ENCODE measurements around the gene KIF19. TPM values are rescaled to one million over a fixed set of nuclear protein-coding genes. Genes with fewer than 3 reads are reported as not detected.

KIF19 gene
- total and polyA plus RNA-seq, 10 of the 15 experiments (the other 5 are each of a cell fraction or from before 2014, with no cell fraction given): 0.06 to 0.07 TPM; not detected in 8

DNA sequence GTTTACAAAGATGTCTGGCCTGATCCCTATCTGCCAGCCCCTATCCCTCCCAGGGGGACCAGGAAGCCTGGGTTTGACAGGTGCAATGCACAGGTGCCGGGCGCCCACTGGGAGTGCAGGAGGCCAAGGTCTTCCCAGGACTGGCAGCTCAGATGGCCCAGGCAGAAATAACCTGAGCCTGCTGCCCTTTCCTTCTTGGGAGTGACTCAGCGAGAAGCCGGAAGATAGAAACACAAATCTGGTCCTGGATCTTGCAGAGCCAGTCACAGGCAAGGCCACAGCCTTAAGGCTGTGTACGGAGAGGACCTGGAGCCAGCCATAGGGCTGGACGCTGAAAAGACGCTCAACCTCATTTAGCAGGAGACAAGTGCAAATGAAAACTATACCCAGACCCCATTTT is 69.0 kb downstream of the KIF19 start (continued):
- TF ChIP-seq E2F8 (IDR thresholded peaks at IDR 0.05; ENCODE audit: low read depth, partially characterized antibody) (no peak), GATAD2B (conservative IDR thresholded peaks at IDR 0.05; ENCODE audit: low read depth) (no peak)

- TF ChIP-seq, protein P1, sequence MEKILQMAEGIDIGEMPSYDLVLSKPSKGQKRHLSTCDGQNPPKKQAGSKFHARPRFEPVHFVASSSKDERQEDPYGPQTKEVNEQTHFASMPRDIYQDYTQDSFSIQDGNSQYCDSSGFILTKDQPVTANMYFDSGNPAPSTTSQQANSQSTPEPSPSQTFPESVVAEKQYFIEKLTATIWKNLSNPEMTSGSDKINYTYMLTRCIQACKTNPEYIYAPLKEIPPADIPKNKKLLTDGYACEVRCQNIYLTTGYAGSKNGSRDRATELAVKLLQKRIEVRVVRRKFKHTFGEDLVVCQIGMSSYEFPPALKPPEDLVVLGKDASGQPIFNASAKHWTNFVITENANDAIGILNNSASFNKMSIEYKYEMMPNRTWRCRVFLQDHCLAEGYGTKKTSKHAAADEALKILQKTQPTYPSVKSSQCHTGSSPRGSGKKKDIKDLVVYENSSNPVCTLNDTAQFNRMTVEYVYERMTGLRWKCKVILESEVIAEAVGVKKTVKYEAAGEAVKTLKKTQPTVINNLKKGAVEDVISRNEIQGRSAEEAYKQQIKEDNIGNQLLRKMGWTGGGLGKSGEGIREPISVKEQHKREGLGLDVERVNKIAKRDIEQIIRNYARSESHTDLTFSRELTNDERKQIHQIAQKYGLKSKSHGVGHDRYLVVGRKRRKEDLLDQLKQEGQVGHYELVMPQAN (conservative IDR thresholded peaks at IDR 0.05): no peak
- no peak for TF ChIP-seq E2F4 (IDR thresholded peaks at IDR 0.05; ENCODE audit: low read depth, low read length)
- TF ChIP-seq RAD51 (IDR thresholded peaks at IDR 0.05): no peak
- no peak for TF ChIP-seq CBX3 (IDR thresholded peaks at IDR 0.05; ENCODE audit: borderline replicate concordance, low read depth)
- TF ChIP-seq, protein P2, sequence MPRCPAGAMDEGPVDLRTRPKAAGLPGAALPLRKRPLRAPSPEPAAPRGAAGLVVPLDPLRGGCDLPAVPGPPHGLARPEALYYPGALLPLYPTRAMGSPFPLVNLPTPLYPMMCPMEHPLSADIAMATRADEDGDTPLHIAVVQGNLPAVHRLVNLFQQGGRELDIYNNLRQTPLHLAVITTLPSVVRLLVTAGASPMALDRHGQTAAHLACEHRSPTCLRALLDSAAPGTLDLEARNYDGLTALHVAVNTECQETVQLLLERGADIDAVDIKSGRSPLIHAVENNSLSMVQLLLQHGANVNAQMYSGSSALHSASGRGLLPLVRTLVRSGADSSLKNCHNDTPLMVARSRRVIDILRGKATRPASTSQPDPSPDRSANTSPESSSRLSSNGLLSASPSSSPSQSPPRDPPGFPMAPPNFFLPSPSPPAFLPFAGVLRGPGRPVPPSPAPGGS (IDR thresholded peaks at IDR 0.05; ENCODE audit: borderline replicate concordance, insufficient read depth, low read depth, low read length, poor library complexity, severe bottlenecking): no peak
- no peak for TF ChIP-seq LARP7 (IDR thresholded peaks at IDR 0.05)
- TF ChIP-seq ZNF24 (IDR thresholded peaks at IDR 0.05): no peak
- no peak for TF ChIP-seq NR2C2 (IDR thresholded peaks at IDR 0.05; ENCODE audit: borderline replicate concordance, control insufficient read depth, insufficient read length, low read depth)
- TF ChIP-seq RB1 (IDR thresholded peaks at IDR 0.05; ENCODE audit: borderline replicate concordance): no peak
- FAIRE-seq (no peak), DNase-seq (ENCODE audit: low read depth, low spot score) (no peak), ATAC-seq (no peak)
- intact Hi-C loops (cut with micrococcal nuclease; ENCODE audit: unreplicated experiment) (no loop called here), in situ Hi-C loops (cut with MboI) (no loop called here)
- BruUV-seq (replicated peaks): no TSS peak
- H3K4me3 ChIP-seq: no peak overlapping the region
- SMC1A ChIA-PET (ENCODE audit: uncharacterized antibody, unreplicated experiment): no interaction called here
- H3K27ac ChIP-seq (ENCODE audit: control insufficient read depth, insufficient read depth): no peak overlapping the region
- no peaks in the 10 kb centered on the region for H3K36me3 ChIP-seq (ENCODE audit: control insufficient read depth in 2 of 2, insufficient read depth in 2 of 2, low read length in 1 of 2)
- H4K20me1 ChIP-seq (ENCODE audit: control insufficient read depth, insufficient read depth): no peaks in the 10 kb centered on the region
- RAD21 ChIA-PET (ENCODE audit: unreplicated experiment): no interaction called here
- H3K79me2 ChIP-seq (ENCODE audit: control insufficient read depth, insufficient read depth, low read length): no peaks in the 10 kb centered on the region
- CTCF ChIA-PET: no interaction called here
- WGBS (ENCODE audit: insufficient coverage, insufficient replicate concordance, low lambda C conversion rate, missing lambda C conversion rate): 28% methylated on average over 4 of the region's 4 CpGs
- H3K9me3 ChIP-seq (replicated peaks; ENCODE audit: control insufficient read depth, insufficient read depth, low read length): no peaks in the 10 kb centered on the region
- H3K4me2 ChIP-seq (ENCODE audit: control insufficient read depth, insufficient read depth): no peak overlapping the region
- POLR2A ChIA-PET: no interaction called here
- H3K4me1 ChIP-seq (ENCODE audit: control insufficient read depth, insufficient read depth, low read length): no peaks in the 10 kb centered on the region
- no peaks in the 10 kb centered on the region; a peak in 1 of 4 replicates for H3K27me3 ChIP-seq (replicated peaks in 1 of 2; ENCODE audit: control insufficient read depth in 2 of 2, insufficient read depth in 2 of 2, low read length in 1 of 2)
- no peak overlapping the region for H3K9ac ChIP-seq (ENCODE audit: control insufficient read depth, insufficient read depth, low read length)
- no peak overlapping the region for H2AFZ ChIP-seq (ENCODE audit: control insufficient read depth, low read depth, low read length)
Measured at GRCh38 chr17:74396567-74396966, 70.5 kb downstream of the KIF19 start.
